Measurements from ENCODE around the gene ROM1.

GRCh38 chr11:62588966-62589637 is 24.0 kb upstream of the ROM1 start:
- TF ChIP-seq POLR2A (IDR thresholded peaks at IDR 0.05) (no peak), CTCF (IDR thresholded peaks at IDR 0.05) (peak in 1 of 6 experiments; percentile 11), EP300 (IDR thresholded peaks at IDR 0.05) (no peak), POLR2AphosphoS5 (IDR thresholded peaks at IDR 0.05) (no peak)
